Neural cell (in vitro differentiated cells): Measurements from ENCODE around the gene LDAH. TPM values are rescaled to one million over a fixed set of nuclear protein-coding genes. Genes with fewer than 3 reads are reported as not detected.

Experiments
- H2AFZ ChIP-seq: fragments of 200-600, 300-800 bp; sonication (generic), shearing (Covaris generic); 2 replicates; pipeline ENCODE4 v1.6.0; 2014; ENCODE audit warnings: low read depth, mild to moderate bottlenecking, antibody characterized with exemption, low read length, moderate library complexity
- H3F3A ChIP-seq: fragments of 200-600 bp; shearing (Covaris generic); 2 replicates; pipeline ENCODE4 v1.6.1; 2016; ENCODE audit warnings: mild to moderate bottlenecking, moderate library complexity, mixed read lengths, antibody characterized with exemption, low read length; ENCODE audit not compliant: insufficient read depth, poor library complexity, severe bottlenecking
- H3K27ac ChIP-seq: fragments of 200-600, 300-800 bp; sonication (generic), shearing (Covaris generic); 2 replicates; pipeline ENCODE4 v1.5.1; 2014; ENCODE audit warnings: mild to moderate bottlenecking, low read length, moderate library complexity
- H3K27me3 ChIP-seq: fragments of 300-800, 200-600 bp; sonication (generic), shearing (Covaris generic); 2 replicates; pipeline ENCODE4 v1.6.0; 2014; ENCODE audit warnings: mild to moderate bottlenecking, low read depth, low read length, moderate library complexity; ENCODE audit not compliant: insufficient read depth
- H3K36me3 ChIP-seq: fragments of 300-800, 200-600 bp; sonication (generic), shearing (Covaris generic); 2 replicates; pipeline ENCODE4 v1.5.1; 2014; ENCODE audit warnings: mild to moderate bottlenecking, antibody characterized with exemption, low read length, moderate library complexity; ENCODE audit not compliant: insufficient read depth
- H3K4me2 ChIP-seq: fragments of 300-800, 200-600 bp; sonication (generic), shearing (Covaris generic); 2 replicates; pipeline ENCODE4 v1.6.0; 2014; ENCODE audit warnings: mild to moderate bottlenecking, low read length
- H3K4me3 ChIP-seq: fragments of 300-800, 200-600 bp; sonication (generic), shearing (Covaris generic); 2 replicates; pipeline ENCODE4 v1.5.1; 2014; ENCODE audit warnings: mild to moderate bottlenecking, low read length, moderate library complexity
- H3K79me2 ChIP-seq: fragments of 200-600 bp; shearing (Covaris generic); replicated peaks from 2 replicates; pipeline ENCODE4 v1.6.0; 2014; ENCODE audit warnings: mild to moderate bottlenecking, low read length, moderate library complexity; ENCODE audit not compliant: insufficient read depth
- H3K9ac ChIP-seq: fragments of 300-800, 200-600 bp; sonication (generic), shearing (Covaris generic); 2 replicates; pipeline ENCODE4 v1.6.1; 2016; ENCODE audit warnings: mild to moderate bottlenecking, low read length, mixed read lengths
- H3K9me2 ChIP-seq: fragments of 200-600 bp; shearing (Covaris generic); 2 replicates; pipeline ENCODE4 v1.6.1; 2016; ENCODE audit warnings: mild to moderate bottlenecking, low read length, mixed read lengths; ENCODE audit not compliant: insufficient read depth
- H3K9me3 ChIP-seq: fragments of 200-600, 300-800 bp; sonication (generic), shearing (Covaris generic); 2 replicates; pipeline ENCODE4 v1.6.1; 2016; ENCODE audit warnings: mild to moderate bottlenecking, mixed run types, low read length, moderate library complexity, mixed read lengths
- H4K20me1 ChIP-seq: fragments of 200-600 bp; shearing (Covaris generic); 2 replicates; pipeline ENCODE4 v1.6.1; 2016; ENCODE audit warnings: mild to moderate bottlenecking, mixed run types; ENCODE audit not compliant: insufficient read depth
- EP300 ChIP-seq: fragments of 450-650 bp; conservative IDR thresholded peaks from 2 replicates; pipeline ENCODE4 v1.6.1; 2014; ENCODE audit warnings: antibody characterized with exemption, mild to moderate bottlenecking, moderate library complexity; ENCODE audit not compliant: poor library complexity, severe bottlenecking
- EZH2 ChIP-seq: fragments of 200-600, 300-800 bp; shearing (Covaris generic), sonication (generic); IDR thresholded peaks from 2 replicates; pipeline ENCODE4 v1.6.1; 2014; ENCODE audit warnings: antibody characterized with exemption, low read length, borderline replicate concordance, mild to moderate bottlenecking; ENCODE audit not compliant: insufficient read depth, poor library complexity, severe bottlenecking
- MXI1 ChIP-seq: fragments of 450-650 bp; conservative IDR thresholded peaks from 2 replicates; pipeline ENCODE4 v1.6.1; 2014; ENCODE audit warnings: antibody characterized with exemption, mild to moderate bottlenecking; ENCODE audit not compliant: poor library complexity, severe bottlenecking
- POLR2AphosphoS5 ChIP-seq: IDR thresholded peaks from 2 replicates; pipeline ENCODE4 v1.6.1; 2012
- RAD21 ChIP-seq: fragments of 450-650 bp; conservative IDR thresholded peaks from 2 replicates; pipeline ENCODE4 v1.6.1; 2014; ENCODE audit warnings: antibody characterized with exemption, mild to moderate bottlenecking, moderate library complexity
- REST ChIP-seq: IDR thresholded peaks from 2 replicates; pipeline ENCODE4 v1.6.1; 2012; ENCODE audit warnings: borderline replicate concordance
- SMC3 ChIP-seq: fragments of 450-650 bp; conservative IDR thresholded peaks from 2 replicates; pipeline ENCODE4 v1.6.1; 2014; ENCODE audit warnings: antibody characterized with exemption, mild to moderate bottlenecking, moderate library complexity; ENCODE audit not compliant: poor library complexity
- TAF1 ChIP-seq: IDR thresholded peaks from 2 replicates; pipeline ENCODE4 v1.6.1; 2012; ENCODE audit warnings: low read depth
- polyA plus RNA-seq: library from polyadenylated mRNA; depleted of rRNA; stranded (reverse); fragments of >200 nt; gene quantifications from 2 replicates; pipeline ENCODE4 v1.2.3, GENCODE V29; 2014
- TF ChIP-seq, protein P1 (sequence below): fragments of 450-650 bp; IDR thresholded peaks from 2 replicates; pipeline ENCODE4 v1.5.1; 2014; ENCODE audit warnings: antibody characterized with exemption, mild to moderate bottlenecking, moderate library complexity; ENCODE audit not compliant: poor library complexity, severe bottlenecking

The LDAH gene
- polyA plus RNA-seq, 1 donor from 2014 or later: 44.1 TPM

DNA sequence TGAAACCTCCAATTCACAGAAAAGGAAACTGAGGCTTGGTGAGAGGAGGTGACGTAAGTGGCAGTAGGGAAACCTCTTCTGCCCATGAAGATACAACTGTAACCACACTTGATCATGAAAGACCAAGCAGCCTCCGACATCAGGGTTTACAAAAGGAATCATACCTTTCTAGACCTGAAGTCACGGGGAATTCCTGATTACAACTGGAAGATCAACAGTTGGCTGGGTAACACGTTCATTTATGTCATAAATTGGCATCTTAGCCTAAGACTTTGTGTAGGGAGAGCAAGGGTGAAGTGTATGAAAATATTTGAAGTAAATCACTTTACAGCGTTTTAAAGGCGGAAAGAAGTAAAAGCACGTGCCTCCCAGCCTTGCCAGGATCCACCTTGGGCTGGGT lies 172.9 kb downstream of the LDAH start:
- H3K9me2 ChIP-seq: no peaks in the 10 kb centered on the region
- H3K4me3 ChIP-seq: peak overlapping the region; percentile 85
- no peaks in the 10 kb centered on the region for H3K36me3 ChIP-seq
- no peak overlapping the region for H3K27ac ChIP-seq
- H3K9ac ChIP-seq: peak overlapping the region; percentile 82
- peak overlapping the region; percentile 89 for H3K4me2 ChIP-seq
- H3K9me3 ChIP-seq: no peaks in the 10 kb centered on the region
- no peaks in the 10 kb centered on the region for H3K79me2 ChIP-seq
- H4K20me1 ChIP-seq: no peaks in the 10 kb centered on the region
- TF ChIP-seq REST: no peak
- TF ChIP-seq MXI1: no peak
- no peak for TF ChIP-seq POLR2AphosphoS5
- TF ChIP-seq SMC3: no peak
- TF ChIP-seq RAD21: no peak
- TF ChIP-seq EZH2: no peak
- TF ChIP-seq EP300: no peak
- TF ChIP-seq TAF1: no peak
- TF ChIP-seq, protein P1, sequence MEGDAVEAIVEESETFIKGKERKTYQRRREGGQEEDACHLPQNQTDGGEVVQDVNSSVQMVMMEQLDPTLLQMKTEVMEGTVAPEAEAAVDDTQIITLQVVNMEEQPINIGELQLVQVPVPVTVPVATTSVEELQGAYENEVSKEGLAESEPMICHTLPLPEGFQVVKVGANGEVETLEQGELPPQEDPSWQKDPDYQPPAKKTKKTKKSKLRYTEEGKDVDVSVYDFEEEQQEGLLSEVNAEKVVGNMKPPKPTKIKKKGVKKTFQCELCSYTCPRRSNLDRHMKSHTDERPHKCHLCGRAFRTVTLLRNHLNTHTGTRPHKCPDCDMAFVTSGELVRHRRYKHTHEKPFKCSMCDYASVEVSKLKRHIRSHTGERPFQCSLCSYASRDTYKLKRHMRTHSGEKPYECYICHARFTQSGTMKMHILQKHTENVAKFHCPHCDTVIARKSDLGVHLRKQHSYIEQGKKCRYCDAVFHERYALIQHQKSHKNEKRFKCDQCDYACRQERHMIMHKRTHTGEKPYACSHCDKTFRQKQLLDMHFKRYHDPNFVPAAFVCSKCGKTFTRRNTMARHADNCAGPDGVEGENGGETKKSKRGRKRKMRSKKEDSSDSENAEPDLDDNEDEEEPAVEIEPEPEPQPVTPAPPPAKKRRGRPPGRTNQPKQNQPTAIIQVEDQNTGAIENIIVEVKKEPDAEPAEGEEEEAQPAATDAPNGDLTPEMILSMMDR: no peak
- no peak overlapping the region for H2AFZ ChIP-seq
- H3F3A ChIP-seq: no peaks in the 10 kb centered on the region
- H3K27me3 ChIP-seq: no peaks in the 10 kb centered on the region

DNA sequence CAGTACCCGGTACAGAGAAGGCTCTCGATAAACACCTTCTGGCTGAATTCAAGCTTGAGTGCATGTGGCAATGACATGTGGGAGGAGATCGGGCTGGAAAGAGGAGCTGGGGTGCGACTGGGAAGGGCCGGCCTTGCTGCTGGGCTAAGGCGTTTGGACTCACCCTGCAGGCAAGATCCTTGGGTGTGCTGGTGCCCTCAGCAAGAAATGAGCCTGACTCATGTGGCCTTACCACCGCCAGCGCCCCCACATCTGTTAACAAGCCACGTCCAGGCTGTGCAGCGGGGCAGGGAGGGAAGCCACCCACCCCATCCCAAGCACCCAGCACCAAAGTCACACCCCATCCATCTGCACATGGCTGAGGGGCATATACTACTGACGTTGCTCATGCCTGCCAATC lies 173.3 kb downstream of the LDAH start:
- no peak overlapping the region for H3K4me2 ChIP-seq
- TF ChIP-seq, protein P1: no peak
- TF ChIP-seq EP300 (no peak), SMC3 (no peak), EZH2 (no peak), REST (no peak), TAF1 (no peak), POLR2AphosphoS5 (no peak), MXI1 (no peak), RAD21 (no peak)
- no peaks in the 10 kb centered on the region for H4K20me1 ChIP-seq
- H3K36me3 ChIP-seq: no peaks in the 10 kb centered on the region
- H3K4me3 ChIP-seq: peak overlapping the region; percentile 85
- no peaks in the 10 kb centered on the region for H3F3A ChIP-seq
- no peaks in the 10 kb centered on the region for H3K27me3 ChIP-seq
- no peaks in the 10 kb centered on the region for H3K79me2 ChIP-seq
- H3K9ac ChIP-seq: no peak overlapping the region
- H3K27ac ChIP-seq: no peak overlapping the region
- H2AFZ ChIP-seq: no peak overlapping the region
- no peaks in the 10 kb centered on the region for H3K9me3 ChIP-seq
- H3K9me2 ChIP-seq: no peaks in the 10 kb centered on the region
